NCI-H2227 treated with DMSO at 0.1 percent for 48 hours (cell line): Measurements from ENCODE around the gene SNN.

Experiments
- DNase-seq: peaks from one replicate; lab custom pipeline; 2025; lab: John Stamatoyannopoulos, UW

The SNN gene

GRCh38 chr16:11635113-11635652 is 33.1 kb upstream of the SNN start:
- no peak for DNase-seq

DNA sequence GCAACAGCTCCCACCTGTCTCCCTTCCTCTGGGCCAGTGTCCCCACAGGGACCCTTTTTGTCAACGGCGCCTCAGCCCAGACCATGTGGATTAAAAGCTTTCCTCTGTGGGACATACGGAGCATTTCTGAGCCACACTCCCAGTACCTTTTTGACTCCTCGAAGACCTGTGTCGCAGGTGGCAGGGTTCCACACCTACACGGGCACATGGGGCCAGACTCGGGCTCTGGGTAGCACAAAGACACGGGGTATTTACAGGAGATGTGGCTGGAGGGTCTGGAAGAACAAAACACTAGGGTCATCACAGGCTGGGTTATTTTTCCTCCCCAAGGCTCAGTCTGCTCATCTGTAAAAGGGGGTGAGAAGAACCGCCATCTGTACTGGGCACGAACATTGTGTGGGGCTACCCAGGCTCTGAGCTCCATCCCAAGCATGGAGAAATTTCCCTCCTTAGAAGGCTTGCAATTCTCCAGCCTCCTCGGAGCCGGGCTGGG is 32.5 kb upstream of the SNN start:
- no peak for DNase-seq

DNA sequence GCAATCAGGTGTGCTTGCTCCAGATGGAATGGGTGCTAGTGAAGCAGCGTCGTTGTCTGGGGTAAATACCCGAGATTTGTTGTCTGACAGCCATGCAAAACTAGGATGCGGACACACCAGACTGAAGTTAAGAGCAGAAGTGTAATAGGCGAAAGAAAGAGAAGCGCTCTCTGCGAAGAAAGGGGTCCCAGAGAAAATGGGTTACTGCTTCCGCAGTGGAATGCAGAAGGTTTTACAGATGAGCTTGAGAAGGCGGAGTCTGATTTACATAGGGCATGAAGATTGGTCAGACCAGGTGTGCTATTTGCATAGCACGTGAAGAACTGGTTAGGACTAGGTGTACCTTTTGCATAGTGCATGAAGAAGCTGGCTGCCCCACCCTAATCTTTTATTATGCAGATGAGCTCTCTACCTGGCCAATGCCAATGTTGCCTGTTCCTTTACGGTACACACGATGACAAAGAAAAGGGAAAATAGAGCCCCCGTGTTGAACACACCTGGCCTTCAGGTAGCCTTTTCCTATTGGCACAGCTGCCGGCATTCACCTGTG is 32.0 kb upstream of the SNN start:
- DNase-seq, result no peak

- DNase-seq, result no peak
Measured at GRCh38 chr16:11637320-11637719, 30.9 kb upstream of the SNN start.

DNA sequence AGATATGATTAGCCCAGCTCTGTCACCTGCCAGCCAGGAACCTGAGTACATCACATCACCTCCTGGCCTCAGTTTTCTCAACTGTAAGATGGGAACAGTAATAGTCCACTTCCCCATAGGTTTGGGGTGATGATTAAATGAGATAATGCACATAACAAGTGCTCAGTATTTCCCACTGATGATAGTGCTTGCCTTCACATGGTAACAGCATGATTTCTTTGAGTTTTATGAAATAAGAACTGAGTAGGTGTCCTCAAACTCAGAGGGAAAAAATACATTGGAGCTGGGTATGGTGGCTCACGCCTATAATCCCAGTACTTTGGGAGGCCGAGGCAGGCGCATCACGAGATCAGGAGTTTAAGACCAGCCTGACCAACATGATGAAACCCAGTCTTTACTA is 30.1 kb upstream of the SNN start:
- DNase-seq, result no peak

DNA sequence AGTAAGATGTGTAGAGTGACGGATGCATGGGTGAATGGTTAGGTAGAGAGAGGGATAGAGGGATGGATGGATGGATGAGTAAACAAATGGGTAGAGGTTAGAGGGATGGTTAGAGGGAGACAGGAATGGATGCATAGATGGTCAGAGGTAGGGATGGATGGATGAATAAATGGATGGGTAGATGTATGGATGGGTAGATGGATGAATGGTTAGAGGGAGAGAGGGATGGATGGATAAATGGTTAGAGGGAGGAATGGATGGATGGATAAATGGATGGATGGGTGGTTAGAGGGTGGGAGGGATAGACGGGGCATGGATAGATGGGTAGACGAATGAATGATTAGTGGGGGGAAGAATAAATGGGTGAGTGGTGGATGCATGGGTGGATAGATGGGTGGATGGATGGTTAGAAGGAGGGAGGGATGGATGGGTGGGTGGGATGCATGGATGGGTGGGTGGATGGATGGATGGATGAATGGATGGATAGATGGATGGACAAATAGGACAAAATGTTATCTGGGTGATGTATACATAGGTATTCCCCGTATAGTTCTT is 29.2 kb upstream of the SNN start:
- no peak for DNase-seq

- DNase-seq, result no peak
Measured at GRCh38 chr16:11639925-11640899, 28.0 kb upstream of the SNN start.

DNA sequence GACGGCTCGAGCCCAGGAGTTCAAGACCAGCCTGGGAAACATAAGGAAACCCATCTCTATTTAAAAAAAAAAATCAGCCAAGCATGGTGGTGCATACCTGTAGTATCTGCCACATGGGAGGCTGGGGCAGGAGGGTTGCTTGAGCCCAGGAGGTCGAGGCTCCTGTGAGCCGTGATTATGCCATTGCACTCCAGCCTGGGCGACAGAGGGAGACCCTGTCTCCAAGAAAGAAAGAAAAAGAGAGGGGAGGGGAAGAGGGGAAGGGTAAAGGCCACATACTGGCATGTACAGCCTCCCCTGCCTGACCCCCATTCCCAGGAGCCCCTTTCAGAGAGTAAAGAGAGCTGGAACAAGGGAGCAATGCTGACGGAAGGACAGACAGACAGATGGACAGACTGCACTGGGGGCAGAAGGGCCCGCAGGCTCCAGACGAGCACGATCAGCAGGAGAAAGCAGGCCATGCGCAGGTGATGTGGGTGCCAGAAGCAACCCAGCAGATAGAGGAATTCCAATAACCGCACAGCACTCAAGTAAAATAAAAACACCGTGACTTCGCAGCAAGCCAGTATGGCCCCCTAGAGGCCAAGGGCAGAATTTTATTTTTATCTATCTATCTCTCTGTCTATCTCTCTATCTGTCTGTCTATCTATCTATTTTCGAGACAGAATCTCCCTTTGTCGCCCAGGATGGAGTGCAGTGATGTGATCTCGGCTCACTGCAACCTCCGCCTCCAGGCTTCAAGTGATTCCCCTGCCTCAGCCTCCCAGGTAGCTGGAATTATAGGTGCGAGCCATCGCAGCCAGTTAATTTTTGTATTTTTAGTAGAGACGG is 27.1 kb upstream of the SNN start:
- peak; percentile 13 for DNase-seq

DNA sequence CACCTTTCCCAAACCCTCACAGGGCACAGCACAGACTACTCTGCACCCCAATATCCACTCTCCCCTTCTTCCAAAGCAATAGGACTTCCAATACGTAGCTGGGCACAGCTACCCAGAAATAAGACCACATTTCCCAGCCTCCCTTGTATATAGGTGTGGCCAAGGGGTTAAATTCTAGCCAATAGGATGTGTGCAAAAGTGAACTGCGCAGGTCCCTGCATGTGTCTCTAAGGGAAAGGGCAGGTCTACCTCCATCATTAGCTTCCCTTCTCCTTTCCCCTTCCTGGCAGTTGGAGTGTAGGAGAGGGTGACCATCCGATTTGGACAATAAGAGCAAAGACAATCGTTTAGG is 25.5 kb upstream of the SNN start:
- DNase-seq, result no peak

DNA sequence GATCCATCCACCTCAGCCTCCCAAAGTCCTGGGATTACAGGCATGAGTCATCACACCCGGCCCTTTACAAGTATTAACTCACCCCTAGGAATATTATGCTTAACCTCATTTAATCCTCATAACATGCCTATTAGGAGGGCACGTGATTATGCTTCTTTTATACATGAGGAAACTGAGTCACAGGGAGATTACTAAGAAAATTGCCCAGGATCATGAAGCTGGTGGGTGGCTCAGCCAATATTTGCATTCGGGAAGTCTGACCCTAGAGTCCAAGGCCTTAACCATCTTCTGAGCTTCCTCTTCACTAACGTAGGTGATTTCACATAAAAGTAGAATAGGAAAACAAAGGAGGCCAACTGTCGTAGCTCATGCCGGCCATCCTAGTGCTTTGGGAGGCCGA is 19.0 kb upstream of the SNN start:
- DNase-seq, result no peak

DNA sequence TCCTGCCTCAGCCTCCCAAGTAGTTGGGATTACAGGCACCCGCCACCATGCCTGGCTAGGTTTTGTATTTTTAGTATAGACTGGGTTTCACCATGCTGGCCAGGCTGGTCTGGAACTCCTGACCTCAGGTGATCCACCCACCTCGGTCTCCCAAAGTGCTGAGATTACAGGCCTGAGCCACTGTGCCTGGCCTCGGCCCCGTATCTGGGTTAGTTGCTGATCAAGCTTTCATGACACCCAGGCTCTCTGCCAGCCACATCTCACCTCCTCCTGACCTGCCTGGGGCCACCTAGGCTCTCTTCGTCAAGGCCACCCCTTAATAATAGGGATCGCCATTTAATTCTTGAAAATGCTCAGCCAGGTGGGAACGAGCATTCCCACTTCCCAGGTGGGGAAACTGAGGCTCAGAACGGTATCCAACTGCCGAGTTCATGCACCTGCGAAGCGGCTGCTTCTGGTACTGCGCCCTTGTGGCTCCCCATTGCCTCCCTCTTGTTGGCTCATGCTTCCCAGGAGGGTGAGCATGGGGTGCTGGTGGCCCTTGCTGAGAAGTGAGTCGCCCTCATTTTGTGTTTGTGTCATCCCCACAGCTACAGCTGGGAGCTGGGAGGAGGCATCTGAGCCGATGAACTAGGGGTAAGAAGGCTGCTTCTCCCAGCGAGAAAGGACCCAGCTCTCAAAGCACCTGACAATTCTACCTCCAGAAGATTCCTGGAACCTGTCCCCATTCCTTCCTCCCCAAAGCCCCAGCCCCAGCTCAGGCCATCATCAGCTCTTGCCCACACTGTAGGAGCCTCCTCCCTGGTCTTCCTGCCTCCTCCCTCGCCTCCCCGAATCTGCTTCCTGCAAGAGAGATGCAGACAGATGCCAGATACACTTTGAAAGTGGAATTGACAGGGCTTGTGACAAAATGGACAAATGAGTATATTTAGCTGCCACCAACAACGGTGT is 17.3 kb upstream of the SNN start:
- no peak for DNase-seq

DNA sequence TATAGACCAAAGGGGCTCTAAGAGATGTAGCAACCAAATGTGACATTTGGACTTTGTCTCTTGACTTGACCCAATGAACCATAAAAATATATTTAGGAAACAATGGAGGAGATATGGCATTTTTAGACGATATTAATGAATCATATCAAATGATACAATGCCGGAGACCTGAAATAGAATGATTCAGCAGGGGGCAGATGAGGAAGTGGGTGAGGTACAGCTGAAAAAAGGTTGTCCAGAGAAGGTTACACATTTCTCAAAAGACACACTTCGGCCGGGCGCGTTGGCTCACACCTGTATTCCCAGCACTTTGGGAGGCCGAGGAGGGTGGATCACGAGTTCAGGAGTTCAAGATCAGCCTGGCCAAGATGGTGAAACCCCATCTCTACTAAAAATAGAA is 16.5 kb upstream of the SNN start:
- no peak for DNase-seq

GRCh38 chr16:11655655-11656054 is 12.6 kb upstream of the SNN start:
- no peak for DNase-seq

DNA sequence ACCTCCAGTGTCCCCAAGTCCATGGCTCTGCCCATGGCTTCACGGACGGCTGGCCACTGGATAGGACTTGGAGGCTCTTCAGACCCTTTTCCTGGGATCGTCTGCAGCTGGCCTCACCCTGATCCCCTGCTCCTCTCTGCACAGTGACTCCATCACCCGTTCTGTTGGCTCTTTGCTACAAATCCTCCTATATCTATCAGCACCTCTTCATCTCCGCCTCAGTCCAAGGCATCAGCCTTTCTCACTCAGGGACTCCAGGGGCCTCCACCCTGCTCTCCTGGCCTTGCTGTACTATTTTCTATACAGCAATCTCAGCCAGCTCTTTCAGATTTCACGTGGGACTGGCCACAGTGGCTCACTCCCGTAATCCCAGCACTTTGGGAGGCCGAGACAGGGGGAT is 10.7 kb upstream of the SNN start:
- no peak for DNase-seq

DNA sequence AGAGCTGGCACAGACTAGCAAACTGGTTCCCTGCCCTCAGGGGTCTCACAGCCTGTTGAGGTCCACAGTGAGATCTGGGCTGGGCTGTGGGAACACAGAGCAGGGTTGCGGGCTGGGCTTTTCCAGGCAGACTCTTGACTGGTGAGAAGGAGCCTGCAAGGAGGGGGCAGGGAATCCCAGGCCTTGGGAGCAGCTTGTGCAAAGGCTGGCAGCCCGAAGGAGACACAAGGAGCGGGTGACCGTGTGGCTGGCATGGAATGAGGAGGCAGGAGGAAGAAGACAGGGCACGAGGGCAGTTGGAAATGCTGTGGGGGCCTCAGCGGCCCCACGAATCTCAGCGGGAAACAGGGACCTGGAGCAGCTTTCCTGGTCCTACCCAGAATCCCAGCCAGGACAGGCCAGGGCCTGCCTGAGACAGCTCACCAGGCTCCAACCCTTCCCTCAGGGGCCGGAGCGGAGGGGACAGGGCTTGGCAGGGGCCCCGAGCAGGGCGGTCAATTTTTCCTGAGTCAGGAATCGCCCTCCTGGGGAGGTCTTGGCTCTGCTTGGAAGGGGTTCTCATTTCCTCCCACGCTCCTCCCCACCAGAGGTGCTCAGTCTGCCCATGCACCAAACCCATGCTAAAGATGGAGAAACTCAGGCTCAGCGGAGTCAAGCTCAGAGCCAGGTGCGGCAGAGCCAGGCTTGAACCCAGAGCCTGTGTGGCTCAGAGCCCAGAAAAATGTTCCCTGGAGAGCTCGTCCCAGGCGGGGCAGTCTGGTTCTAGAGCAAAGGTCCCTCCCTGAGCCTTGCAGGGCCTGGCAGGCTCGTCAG is 9.2 kb upstream of the SNN start:
- DNase-seq, result no peak

DNA sequence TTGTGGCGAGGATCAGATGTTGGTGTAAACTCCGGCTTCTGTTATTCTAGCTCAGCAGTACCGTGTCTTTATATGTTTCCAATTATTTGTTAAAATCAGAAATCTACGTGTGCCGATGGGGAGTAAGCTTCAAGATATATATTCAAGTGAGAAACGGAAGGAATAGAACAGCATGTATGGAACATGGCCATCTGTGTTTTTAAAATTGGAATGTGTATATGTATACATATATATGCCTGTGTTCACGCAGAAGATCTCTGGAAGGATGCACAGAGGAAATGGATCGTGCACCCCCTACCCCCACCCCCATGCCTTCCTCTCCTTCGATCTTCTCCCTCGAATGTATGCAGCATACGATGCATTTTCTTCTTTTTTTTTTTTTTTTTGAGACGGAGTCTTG is 7.7 kb upstream of the SNN start:
- no peak for DNase-seq

DNA sequence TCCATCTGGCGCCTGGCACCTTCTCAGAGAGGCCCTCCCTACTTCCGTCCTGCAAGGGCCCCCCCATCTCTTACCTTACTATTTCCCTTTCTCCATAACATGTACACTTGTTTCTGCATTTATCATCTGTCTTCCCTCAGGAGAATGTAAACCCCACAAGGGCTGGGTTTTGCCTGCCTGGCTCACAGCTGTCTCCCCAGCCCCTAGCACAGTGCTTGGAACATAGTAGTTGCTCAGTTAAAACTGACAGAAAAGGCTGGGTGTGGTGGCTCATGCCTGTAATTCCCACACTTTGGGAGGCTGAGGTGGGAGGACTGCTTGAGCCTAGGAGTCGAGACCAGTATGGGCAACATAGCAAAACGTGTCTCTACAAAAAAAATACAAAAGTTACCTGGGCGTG is 5.7 kb upstream of the SNN start:
- no peak for DNase-seq

GRCh38 chr16:11665071-11665491 is 3.2 kb upstream of the SNN start:
- DNase-seq, result no peak

DNA sequence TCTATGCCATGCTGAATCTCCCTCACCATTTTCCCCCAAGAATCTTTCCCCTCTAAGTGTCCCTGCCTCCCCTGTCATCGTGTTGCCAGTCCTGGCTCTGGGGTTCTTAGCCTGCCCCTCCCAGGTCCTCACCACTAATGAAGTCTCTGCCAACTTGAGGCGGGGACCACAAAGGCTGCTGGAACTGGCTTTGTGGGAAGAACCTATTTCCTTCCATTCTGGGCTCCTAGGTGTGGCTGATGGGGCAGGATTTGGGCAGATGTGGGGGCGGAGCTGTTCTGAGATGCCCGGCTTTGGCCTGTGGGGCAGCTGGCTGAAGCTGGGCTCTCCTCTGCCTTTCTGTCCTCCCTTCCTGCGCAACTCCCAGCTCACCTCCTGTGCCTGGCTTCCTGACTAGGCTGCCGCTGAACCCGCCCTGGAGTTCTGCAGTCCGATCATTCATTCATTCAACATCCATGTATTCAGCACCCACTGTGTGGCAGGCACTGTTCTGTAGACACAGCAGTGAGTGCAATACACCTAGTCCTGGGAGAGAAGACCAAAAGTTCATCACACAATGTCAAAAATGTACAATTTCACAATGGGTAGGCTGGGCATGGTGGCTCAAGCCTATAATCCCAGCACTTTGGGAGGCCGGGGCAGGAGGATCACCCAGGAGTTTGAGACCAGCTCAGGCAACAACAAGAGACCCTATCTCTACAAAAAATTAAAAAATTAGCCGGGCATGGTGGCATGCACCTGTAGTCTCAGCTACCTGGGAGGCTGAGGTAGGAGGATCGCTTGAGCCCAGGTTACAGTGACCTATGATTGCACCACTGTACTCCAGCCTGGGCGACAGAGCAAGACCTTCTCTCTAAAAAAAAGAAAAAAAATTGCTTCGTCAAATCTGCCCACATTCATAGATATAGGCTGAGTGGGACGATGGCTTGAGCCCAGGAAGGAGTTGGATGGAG is 1.9 kb upstream of the SNN start:
- DNase-seq, result no peak
